HG03439 (cell line): ENCODE results near the gene CFAP157.
A peak's percentile ranks its signal among the peaks of the same experiment; 100 is the strongest.

ENCODE experiments used
- ATAC-seq: cut with Tn5 transposase; IDR thresholded peaks from one replicate; pipeline ENCODE4 v1.9.1; 2021; ENCODE audit warnings: mild to moderate bottlenecking, moderate library complexity; ENCODE audit not compliant: unreplicated experiment

CFAP157 gene

GRCh38 chr9:127692071-127692470 is 14.7 kb upstream of the CFAP157 start:
- no peak for ATAC-seq

- ATAC-seq, result no peak
Measured at GRCh38 chr9:127693143-127693542, 13.6 kb upstream of the CFAP157 start.

GRCh38 chr9:127693697-127694096 is 13.1 kb upstream of the CFAP157 start:
- ATAC-seq, result no peak

- no peak for ATAC-seq
Measured at GRCh38 chr9:127694890-127695720, 11.7 kb upstream of the CFAP157 start.

- no peak for ATAC-seq
Measured at GRCh38 chr9:127697575-127697974, 9.2 kb upstream of the CFAP157 start.

- ATAC-seq, result no peak
Measured at GRCh38 chr9:127698386-127698785, 8.4 kb upstream of the CFAP157 start.

GRCh38 chr9:127698985-127699670 is 7.7 kb upstream of the CFAP157 start:
- peak; percentile 67 for ATAC-seq

GRCh38 chr9:127700140-127700539 is 6.6 kb upstream of the CFAP157 start:
- ATAC-seq, result no peak

- ATAC-seq, result no peak
Measured at GRCh38 chr9:127700594-127701255, 6.1 kb upstream of the CFAP157 start.

GRCh38 chr9:127703289-127703946 is 3.4 kb upstream of the CFAP157 start:
- no peak for ATAC-seq

GRCh38 chr9:127705577-127706379 is 1.0 kb upstream of the CFAP157 start:
- no peak for ATAC-seq

GRCh38 chr9:127707766-127708165 is 978 bp downstream of the CFAP157 start:
- no peak for ATAC-seq

- ATAC-seq, result no peak
Measured at GRCh38 chr9:127708952-127709587, 2.3 kb downstream of the CFAP157 start.

- no peak for ATAC-seq
Measured at GRCh38 chr9:127710204-127710783, 3.5 kb downstream of the CFAP157 start.

- ATAC-seq, result no peak
Measured at GRCh38 chr9:127711226-127711701, 4.5 kb downstream of the CFAP157 start.

GRCh38 chr9:127711831-127712274 is 5.1 kb downstream of the CFAP157 start:
- no peak for ATAC-seq

- ATAC-seq, result no peak
Measured at GRCh38 chr9:127712371-127712770, 5.6 kb downstream of the CFAP157 start.

GRCh38 chr9:127712867-127713266 is 6.1 kb downstream of the CFAP157 start:
- ATAC-seq, result no peak

- no peak for ATAC-seq
Measured at GRCh38 chr9:127714020-127714750, 7.4 kb downstream of the CFAP157 start.
